Astrocyte (in vitro differentiated cells and primary cell): Measurements from ENCODE around the gene EP300.

Source experiments
- CTCF ChIP-seq: IDR thresholded peaks from 2 replicates; pipeline ENCODE4 v1.5.1; 2011; ENCODE audit warnings: low read depth, mild to moderate bottlenecking, inconsistent platforms, low read length, moderate library complexity; ENCODE audit not compliant: insufficient read depth
- EZH2 ChIP-seq: IDR thresholded peaks from 2 replicates; pipeline ENCODE4 v1.6.1; 2012; ENCODE audit warnings: mild to moderate bottlenecking, low read length, inconsistent platforms; ENCODE audit not compliant: insufficient read depth

GRCh38 chr22:41146573-41146972, 54.2 kb downstream of the EP300 start:
- TF ChIP-seq CTCF (no peak), EZH2 (no peak)
